Esophagus squamous epithelium (tissue), 5 donors: ENCODE data around the gene CPB1. TPM values are rescaled to one million over a fixed set of nuclear protein-coding genes. Genes with fewer than 3 reads are reported as not detected.

Source experiments
- DNase-seq: peaks from one replicate; lab custom pipeline; 2025; lab: John Stamatoyannopoulos, UW
- H3K27ac ChIP-seq, 4 donors: fragments of 200-600 bp; sonication (generic); one replicate each; pipeline ENCODE4 v1.5.1; 2016 to 2019; ENCODE audit warnings: mild to moderate bottlenecking in 1 of 4
- H3K27me3 ChIP-seq, 4 donors: fragments of 200-600 bp; sonication (generic); 1 replicate in 3 of 4; 2 replicates in 1 of 4; pipeline versions ENCODE4 v1.5.1 to v1.6.0; 2017 to 2021; ENCODE audit warnings: antibody characterized with exemption in 1 of 4
- H3K36me3 ChIP-seq, 3 donors: fragments of 200-600 bp; sonication (generic); one replicate each; pipeline ENCODE4 v1.5.1; 2016 to 2019
- H3K4me1 ChIP-seq, 3 donors: fragments of 200-600 bp; sonication (generic); one replicate each; pipeline ENCODE4 v1.5.1; 2017 to 2019
- H3K4me3 ChIP-seq, 4 donors: fragments of 200-600 bp; sonication (generic); 1 replicate in 3 of 4; 2 replicates in 1 of 4; pipeline ENCODE4 v1.5.1; 2016 to 2019; ENCODE audit warnings: mild to moderate bottlenecking in 2 of 4, moderate library complexity in 1 of 4
- H3K9me3 ChIP-seq, 3 donors: fragments of 200-600 bp; sonication (generic); one replicate each; pipeline ENCODE4 v1.5.1; 2016 to 2019
- CTCF ChIP-seq, 6 experiments: fragments of 450-650 bp in 4 of 6; fragments of 200-600 bp in 2 of 6; sonication (generic) in 2 of 6; IDR thresholded peaks; one replicate each; pipeline ENCODE4 v1.5.1; 2016 to 2019; ENCODE audit warnings: antibody characterized with exemption in 6 of 6, mild to moderate bottlenecking in 4 of 6, moderate library complexity in 4 of 6
- POLR2A ChIP-seq, 4 donors: fragments of 450-650 bp; IDR thresholded peaks; one replicate each; pipeline ENCODE4 v1.6.1; 2017; ENCODE audit warnings: antibody characterized with exemption in 4 of 4, mild to moderate bottlenecking in 4 of 4, moderate library complexity in 3 of 4
- WGBS, 2 donors: methylation state at CpG; one replicate each; pipeline ENCODE4 v1.1.5; 2018; 5-methylcytosine and 5-hydroxymethylcytosine counted together
- intact Hi-C: fragments of 100-400 bp; cut with DNase I; formaldehyde crosslinking; loops from one replicate; pipeline ENCODE4 v1.15.0; 2022
- total RNA-seq, 4 donors: library from RNA; depleted of rRNA; stranded (reverse); fragments of >200 nt; gene quantifications; one replicate each; pipeline ENCODE4 v1.1.0, GENCODE V29; 2016
- donor health status: DM: yes; HTN: yes; CAD: no.

CPB1 gene
- total RNA-seq, 4 donors from 2014 or later = not detected

GRCh38 chr3:148816981-148817525 is 10.6 kb upstream of the CPB1 start:
- Histone ChIP-seq H3K27me3 (no peaks in the 10 kb centered on the region), H3K4me1 (no peaks in the 10 kb centered on the region), H3K9me3 (peaks cover 0 to under 1% (median 0%) of the 10 kb centered on the region in 3 donors), H3K4me3 (no peak overlapping the region), H3K36me3 (no peaks in the 10 kb centered on the region), H3K27ac (no peak overlapping the region)
- 20 to 34% methylated on average over 3 of the region's 3 CpGs for WGBS, 2 donors
- no peak for DNase-seq
- TF ChIP-seq POLR2A (IDR thresholded peaks at IDR 0.05) (no peak), CTCF (IDR thresholded peaks at IDR 0.05) (no peak)
- intact Hi-C loops = no loop called here

GRCh38 chr3:148820361-148821245 is 7.0 kb upstream of the CPB1 start:
- Histone ChIP-seq H3K27me3 (no peaks in the 10 kb centered on the region), H3K4me3 (no peak overlapping the region), H3K36me3 (no peaks in the 10 kb centered on the region), H3K27ac (no peak overlapping the region), H3K4me1 (no peaks in the 10 kb centered on the region), H3K9me3 (peaks cover 0 to 4% (median 0%) of the 10 kb centered on the region in 3 donors)
- intact Hi-C loops = no loop called here
- DNase-seq = no peak
- no peak for TF ChIP-seq CTCF (IDR thresholded peaks at IDR 0.05)
- TF ChIP-seq POLR2A (IDR thresholded peaks at IDR 0.05) = no peak
- 53 to 57% methylated on average over 7 of the region's 7 CpGs for WGBS, 2 donors

GRCh38 chr3:148823026-148823425 is 4.6 kb upstream of the CPB1 start:
- intact Hi-C loops = no loop called here
- peaks cover 0 to 4% (median 0%) of the 10 kb centered on the region in 3 donors for H3K9me3 ChIP-seq
- H3K27ac ChIP-seq = no peak overlapping the region
- TF ChIP-seq CTCF (IDR thresholded peaks at IDR 0.05) = no peak
- TF ChIP-seq POLR2A (IDR thresholded peaks at IDR 0.05) = no peak
- no peaks in the 10 kb centered on the region for H3K27me3 ChIP-seq
- no peak for DNase-seq
- WGBS, 2 donors = 29 to 44% methylated on average over 1 of the region's 1 CpG
- no peaks in the 10 kb centered on the region for H3K36me3 ChIP-seq
- no peak overlapping the region for H3K4me3 ChIP-seq
- H3K4me1 ChIP-seq = no peaks in the 10 kb centered on the region

- Histone ChIP-seq H3K9me3 (peaks cover 0 to 4% (median 0%) of the 10 kb centered on the region in 3 donors), H3K4me3 (no peak overlapping the region), H3K27ac (no peak overlapping the region), H3K27me3 (no peaks in the 10 kb centered on the region), H3K36me3 (no peaks in the 10 kb centered on the region), H3K4me1 (no peaks in the 10 kb centered on the region)
- DNase-seq = no peak
- TF ChIP-seq CTCF (IDR thresholded peaks at IDR 0.05) (no peak), POLR2A (IDR thresholded peaks at IDR 0.05) (no peak)
- intact Hi-C loops = no loop called here
- 59 to 62% methylated on average over 3 of the region's 3 CpGs for WGBS, 2 donors
Measured at GRCh38 chr3:148825476-148825875, 2.1 kb upstream of the CPB1 start.

- Histone ChIP-seq H3K4me3 (no peak overlapping the region), H3K27ac (no peak overlapping the region), H3K4me1 (no peaks in the 10 kb centered on the region), H3K36me3 (no peaks in the 10 kb centered on the region), H3K27me3 (no peaks in the 10 kb centered on the region), H3K9me3 (no peaks in the 10 kb centered on the region)
- intact Hi-C loops = no loop called here
- 66 to 68% methylated on average over 4 of the region's 4 CpGs for WGBS, 2 donors
- DNase-seq = no peak
- TF ChIP-seq POLR2A (IDR thresholded peaks at IDR 0.05) = no peak
- TF ChIP-seq CTCF (IDR thresholded peaks at IDR 0.05) = no peak
Measured at GRCh38 chr3:148828136-148828690, 602 bp downstream of the CPB1 start.
